ENCODE measurements around the gene XKR3.
"Not testable (repeated sequence)": the region's sequence is repeated elsewhere in the genome, so short reads cannot be mapped to it uniquely, and the experiment has no call there.

XKR3 gene

GRCh38 chr22:16854631-16855030 is 29.4 kb upstream of the XKR3 start:
- Histone ChIP-seq H3K9me2 (replicated peaks; ENCODE audit: insufficient read depth, low read length) (no peaks in the 10 kb centered on the region), H3K4me2 (ENCODE audit: low read depth, low read length, poor library complexity, severe bottlenecking) (no peak overlapping the region)
- TF ChIP-seq EZH2phosphoT487 (conservative IDR thresholded peaks at IDR 0.05; ENCODE audit: low read length): no peak
- TF ChIP-seq, protein P1, sequence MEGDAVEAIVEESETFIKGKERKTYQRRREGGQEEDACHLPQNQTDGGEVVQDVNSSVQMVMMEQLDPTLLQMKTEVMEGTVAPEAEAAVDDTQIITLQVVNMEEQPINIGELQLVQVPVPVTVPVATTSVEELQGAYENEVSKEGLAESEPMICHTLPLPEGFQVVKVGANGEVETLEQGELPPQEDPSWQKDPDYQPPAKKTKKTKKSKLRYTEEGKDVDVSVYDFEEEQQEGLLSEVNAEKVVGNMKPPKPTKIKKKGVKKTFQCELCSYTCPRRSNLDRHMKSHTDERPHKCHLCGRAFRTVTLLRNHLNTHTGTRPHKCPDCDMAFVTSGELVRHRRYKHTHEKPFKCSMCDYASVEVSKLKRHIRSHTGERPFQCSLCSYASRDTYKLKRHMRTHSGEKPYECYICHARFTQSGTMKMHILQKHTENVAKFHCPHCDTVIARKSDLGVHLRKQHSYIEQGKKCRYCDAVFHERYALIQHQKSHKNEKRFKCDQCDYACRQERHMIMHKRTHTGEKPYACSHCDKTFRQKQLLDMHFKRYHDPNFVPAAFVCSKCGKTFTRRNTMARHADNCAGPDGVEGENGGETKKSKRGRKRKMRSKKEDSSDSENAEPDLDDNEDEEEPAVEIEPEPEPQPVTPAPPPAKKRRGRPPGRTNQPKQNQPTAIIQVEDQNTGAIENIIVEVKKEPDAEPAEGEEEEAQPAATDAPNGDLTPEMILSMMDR (IDR thresholded peaks at IDR 0.05; ENCODE audit: insufficient read depth, low read length, poor library complexity, severe bottlenecking): no peak

GRCh38 chr22:16851268-16851996 is 26.2 kb upstream of the XKR3 start:
- H3K27ac ChIP-seq (ENCODE audit: low read depth, low read length); H2AFZ ChIP-seq (ENCODE audit: low read depth, low read length, severe bottlenecking): not testable (repeated sequence)

More at GRCh38 chr22:16854631-16855030, 29.4 kb upstream of the XKR3 start:
- Histone ChIP-seq H3K79me2 (ENCODE audit: insufficient read depth, low read length) (no peaks in the 10 kb centered on the region), H3K27me3 (ENCODE audit: low read length) (no peaks in the 10 kb centered on the region), H3K27ac (ENCODE audit: low read depth, low read length) (no peak overlapping the region), H2AFZ (ENCODE audit: low read depth, low read length, severe bottlenecking) (no peak overlapping the region), H4K20me1 (ENCODE audit: low read depth, low read length) (no peaks in the 10 kb centered on the region), H3K9me3 (ENCODE audit: insufficient read depth, low read length) (no peaks in the 10 kb centered on the region), H3F3A (ENCODE audit: insufficient read depth) (no peaks in the 10 kb centered on the region), H3K9ac (ENCODE audit: low read length) (no peak overlapping the region), H3K4me3 (ENCODE audit: insufficient read depth, low read length, poor library complexity, severe bottlenecking) (no peak overlapping the region), H3K36me3 (ENCODE audit: low read length) (no peaks in the 10 kb centered on the region)

GRCh38 chr22:16847271-16847670 is 22.1 kb upstream of the XKR3 start:
- Histone ChIP-seq H3K27ac (ENCODE audit: low read depth, low read length) (no peak overlapping the region), H3K9ac (ENCODE audit: low read length) (no peak overlapping the region), H3K9me3 (ENCODE audit: insufficient read depth, low read length) (no peaks in the 10 kb centered on the region), H3F3A (ENCODE audit: insufficient read depth) (no peaks in the 10 kb centered on the region), H3K4me3 (ENCODE audit: insufficient read depth, low read length, poor library complexity, severe bottlenecking) (no peak overlapping the region), H3K79me2 (ENCODE audit: insufficient read depth, low read length) (no peaks in the 10 kb centered on the region), H3K27me3 (ENCODE audit: low read length) (no peaks in the 10 kb centered on the region), H4K20me1 (ENCODE audit: low read depth, low read length) (no peaks in the 10 kb centered on the region), H2AFZ (ENCODE audit: low read depth, low read length, severe bottlenecking) (no peak overlapping the region), H3K36me3 (ENCODE audit: low read length) (no peaks in the 10 kb centered on the region), H3K4me2 (ENCODE audit: low read depth, low read length, poor library complexity, severe bottlenecking) (no peak overlapping the region), H3K9me2 (replicated peaks; ENCODE audit: insufficient read depth, low read length) (no peaks in the 10 kb centered on the region)
- no peak for TF ChIP-seq EZH2phosphoT487 (conservative IDR thresholded peaks at IDR 0.05; ENCODE audit: low read length)
- TF ChIP-seq, protein P1 (IDR thresholded peaks at IDR 0.05; ENCODE audit: insufficient read depth, low read length, poor library complexity, severe bottlenecking): no peak

More at GRCh38 chr22:16851268-16851996, 26.2 kb upstream of the XKR3 start:
- H3K36me3 ChIP-seq (ENCODE audit: low read length); H4K20me1 ChIP-seq (ENCODE audit: low read depth, low read length); H3K9ac ChIP-seq (ENCODE audit: low read length); H3K4me2 ChIP-seq (ENCODE audit: low read depth, low read length, poor library complexity, severe bottlenecking); H3K9me3 ChIP-seq (ENCODE audit: insufficient read depth, low read length); H3F3A ChIP-seq (ENCODE audit: insufficient read depth); H3K4me3 ChIP-seq (ENCODE audit: insufficient read depth, low read length, poor library complexity, severe bottlenecking); H3K9me2 ChIP-seq (replicated peaks; ENCODE audit: insufficient read depth, low read length); H3K27me3 ChIP-seq (ENCODE audit: low read length); H3K79me2 ChIP-seq (ENCODE audit: insufficient read depth, low read length): not testable (repeated sequence)

DNA sequence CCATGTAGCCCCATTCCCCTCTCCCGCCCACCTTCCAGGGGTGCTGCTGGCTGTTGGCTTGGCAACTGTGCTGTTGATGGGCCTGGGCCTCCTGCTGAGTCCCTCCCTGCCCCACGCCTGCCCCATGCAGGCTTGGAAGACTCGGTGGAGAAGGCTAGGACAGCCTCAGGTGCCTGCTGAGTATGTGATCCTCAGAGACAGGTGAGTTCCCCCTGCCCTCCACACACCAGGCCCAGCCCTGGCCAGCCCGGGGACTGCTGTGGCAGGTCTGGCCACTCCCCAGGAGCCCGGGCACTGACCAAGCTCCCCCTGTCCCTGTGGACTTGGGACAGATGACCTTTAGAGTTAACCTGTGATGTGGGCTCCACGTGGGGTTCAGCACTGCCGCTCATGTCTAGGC is 20.7 kb upstream of the XKR3 start:
- no peaks in the 10 kb centered on the region for H3K27me3 ChIP-seq (ENCODE audit: low read length)
- H4K20me1 ChIP-seq (ENCODE audit: low read depth, low read length): no peaks in the 10 kb centered on the region
- no peaks in the 10 kb centered on the region for H3K9me3 ChIP-seq (ENCODE audit: insufficient read depth, low read length)
- no peak overlapping the region for H2AFZ ChIP-seq (ENCODE audit: low read depth, low read length, severe bottlenecking)
- no peaks in the 10 kb centered on the region for H3K36me3 ChIP-seq (ENCODE audit: low read length)
- H3K9me2 ChIP-seq (replicated peaks; ENCODE audit: insufficient read depth, low read length): no peaks in the 10 kb centered on the region
- no peak overlapping the region for H3K9ac ChIP-seq (ENCODE audit: low read length)
- no peak overlapping the region for H3K27ac ChIP-seq (ENCODE audit: low read depth, low read length)
- no peak for TF ChIP-seq EZH2phosphoT487 (conservative IDR thresholded peaks at IDR 0.05; ENCODE audit: low read length)
- no peaks in the 10 kb centered on the region for H3K79me2 ChIP-seq (ENCODE audit: insufficient read depth, low read length)
- H3K4me3 ChIP-seq (ENCODE audit: insufficient read depth, low read length, poor library complexity, severe bottlenecking): no peak overlapping the region
- no peak overlapping the region for H3K4me2 ChIP-seq (ENCODE audit: low read depth, low read length, poor library complexity, severe bottlenecking)
- H3F3A ChIP-seq (ENCODE audit: insufficient read depth): no peaks in the 10 kb centered on the region

All from SU-DHL-6 (cell line).